Keratinocyte (primary cell): Measurements from ENCODE around the gene PTPRB.

ENCODE experiments used
- CTCF ChIP-seq, 3 experiments: IDR thresholded peaks in 1 of 3; conservative IDR thresholded peaks in 1 of 3; optimal IDR thresholded peaks in 1 of 3; 2 replicates in 2 of 3; 3 replicates in 1 of 3; pipeline versions ENCODE3 to v1.5.1; 2011; ENCODE audit warnings: low read length in 3 of 3, mild to moderate bottlenecking in 3 of 3, moderate library complexity in 2 of 3, control low read depth in 1 of 3, inconsistent platforms in 1 of 3; ENCODE audit not compliant: insufficient read depth in 2 of 3; ENCODE audit errors: extremely low read depth in 1 of 3
- EZH2 ChIP-seq: IDR thresholded peaks from one replicate; pipeline ENCODE4 v1.6.1; 2012; ENCODE audit warnings: inconsistent platforms, mild to moderate bottlenecking, low read length, moderate library complexity

- TF ChIP-seq CTCF (optimal IDR thresholded peaks at IDR 0.05 in 1 of 3, IDR thresholded peaks at IDR 0.05 in 1 of 3, conservative IDR thresholded peaks at IDR 0.05 in 1 of 3; ENCODE audit: extremely low read depth in 1 of 3, insufficient read depth in 2 of 3, low read length in 3 of 3): no peak
- no peak for TF ChIP-seq EZH2
Measured at GRCh38 chr12:70559390-70559789, 77.8 kb downstream of the PTPRB start.
